Astrocyte (in vitro differentiated cells and primary cell): Measurements from ENCODE around the gene ZNF783. TPM values are rescaled to one million over a fixed set of nuclear protein-coding genes. Genes with fewer than 3 reads are reported as not detected.
A peak's percentile ranks its signal among the peaks of the same experiment; 100 is the strongest.
"Not testable (repeated sequence)": the region's sequence is repeated elsewhere in the genome, so short reads cannot be mapped to it uniquely, and the experiment has no call there.

ENCODE experiments used
- DNase-seq: peaks from one replicate; pipeline ENCODE4 v3.0.0-alpha.2; 2010; ENCODE audit warnings: low read depth
- FAIRE-seq: peaks from 2 replicates; lab custom pipeline; 2011; peaks lifted over from hg19 to GRCh38; lab: Jason Lieb, UNC
- H2AFZ ChIP-seq: 2 replicates; pipeline ENCODE4 v1.6.0; 2012; ENCODE audit warnings: low read depth, low read length, inconsistent platforms
- H3K27ac ChIP-seq: 2 replicates; pipeline ENCODE4 v1.5.1; 2011; ENCODE audit warnings: low read depth, low read length, inconsistent platforms
- H3K27me3 ChIP-seq: 2 replicates; pipeline ENCODE4 v1.6.0; 2011; ENCODE audit warnings: low read length, inconsistent platforms; ENCODE audit not compliant: insufficient read depth
- H3K36me3 ChIP-seq: 2 replicates; pipeline ENCODE4 v1.5.1; 2011; ENCODE audit warnings: low read length, inconsistent platforms; ENCODE audit not compliant: insufficient read depth
- H3K4me1 ChIP-seq: 2 replicates; pipeline ENCODE4 v1.5.1; 2011; ENCODE audit warnings: low read length, inconsistent platforms; ENCODE audit not compliant: insufficient read depth
- H3K4me2 ChIP-seq: 2 replicates; pipeline ENCODE4 v1.6.0; 2012; ENCODE audit warnings: low read length, inconsistent platforms
- H3K4me3 ChIP-seq: 2 replicates; pipeline ENCODE4 v1.5.1; 2011; ENCODE audit warnings: low read depth, mild to moderate bottlenecking, low read length, inconsistent platforms; ENCODE audit not compliant: insufficient read depth
- H3K79me2 ChIP-seq: 2 replicates; pipeline ENCODE4 v1.6.0; 2012; ENCODE audit warnings: mild to moderate bottlenecking, low read length, inconsistent platforms; ENCODE audit not compliant: insufficient read depth
- H3K9ac ChIP-seq: 2 replicates; pipeline ENCODE4 v1.6.0; 2012; ENCODE audit warnings: mild to moderate bottlenecking, low read length, inconsistent platforms
- H3K9me3 ChIP-seq: 2 replicates; pipeline ENCODE4 v1.5.1; 2012; ENCODE audit warnings: low read depth, mild to moderate bottlenecking, low read length, inconsistent platforms; ENCODE audit not compliant: insufficient read depth
- H4K20me1 ChIP-seq: 2 replicates; pipeline ENCODE4 v1.6.0; 2012; ENCODE audit warnings: low read length, inconsistent platforms; ENCODE audit not compliant: insufficient read depth
- H3K27ac Mint-ChIP-seq: one replicate; pipeline ENCODE4 v1.8.0; 2021; ENCODE audit warnings: mild to moderate bottlenecking, mixed read lengths; ENCODE audit not compliant: unreplicated experiment
- H3K27me3 Mint-ChIP-seq: one replicate; pipeline ENCODE4 v1.8.0; 2021; ENCODE audit warnings: low read depth, mixed read lengths; ENCODE audit not compliant: unreplicated experiment
- H3K36me3 Mint-ChIP-seq: one replicate; pipeline ENCODE4 v1.8.0; 2021; ENCODE audit warnings: low read depth, mixed read lengths; ENCODE audit not compliant: unreplicated experiment
- H3K4me1 Mint-ChIP-seq: one replicate; pipeline ENCODE4 v1.8.0; 2021; ENCODE audit warnings: low read depth, mixed read lengths; ENCODE audit not compliant: unreplicated experiment
- H3K4me3 Mint-ChIP-seq: one replicate; pipeline ENCODE4 v1.8.0; 2021; ENCODE audit warnings: mild to moderate bottlenecking, moderate library complexity, mixed read lengths; ENCODE audit not compliant: unreplicated experiment
- H3K9me3 Mint-ChIP-seq: one replicate; pipeline ENCODE4 v1.8.0; 2021; ENCODE audit warnings: mild to moderate bottlenecking, mixed read lengths; ENCODE audit not compliant: unreplicated experiment
- CTCF ChIP-seq: IDR thresholded peaks from 2 replicates; pipeline ENCODE4 v1.5.1; 2011; ENCODE audit warnings: low read depth, mild to moderate bottlenecking, inconsistent platforms, low read length, moderate library complexity; ENCODE audit not compliant: insufficient read depth
- EZH2 ChIP-seq: IDR thresholded peaks from 2 replicates; pipeline ENCODE4 v1.6.1; 2012; ENCODE audit warnings: mild to moderate bottlenecking, low read length, inconsistent platforms; ENCODE audit not compliant: insufficient read depth
- total RNA-seq: library from RNA; stranded (reverse); gene quantifications from 2 replicates; pipeline ENCODE4 v1.2.1, GENCODE V29; 2021

The ZNF783 gene
- total RNA-seq, 1 donor from 2014 or later, result 10.6 TPM

GRCh38 chr7:149320313-149321124 lies 58.5 kb downstream of the ZNF783 start:
- H4K20me1 ChIP-seq, result no peaks in the 10 kb centered on the region
- H3K9me3 ChIP-seq, result no peaks in the 10 kb centered on the region
- no peaks in the 10 kb centered on the region for H3K36me3 ChIP-seq
- Mint-ChIP-seq H3K4me3 (no peak overlapping the region), H3K9me3 (peaks cover 11% of the 10 kb centered on the region), H3K4me1 (no peaks in the 10 kb centered on the region), H3K27me3 (peaks cover 14% of the 10 kb centered on the region), H3K27ac (no peak overlapping the region), H3K36me3 (no peaks in the 10 kb centered on the region)
- no peak overlapping the region for H3K4me3 ChIP-seq
- peak overlapping the region; percentile 67 for H3K4me2 ChIP-seq
- H3K27ac ChIP-seq, result no peak overlapping the region
- DNase-seq, result no peak
- peaks cover 2% of the 10 kb centered on the region for H3K27me3 ChIP-seq
- no peak overlapping the region for H3K9ac ChIP-seq
- H2AFZ ChIP-seq, result no peak overlapping the region
- no peak for TF ChIP-seq CTCF
- TF ChIP-seq EZH2, result no peak
- no peaks in the 10 kb centered on the region for H3K79me2 ChIP-seq
- no peak for FAIRE-seq
- no peaks in the 10 kb centered on the region for H3K4me1 ChIP-seq

- peaks cover 14% of the 10 kb centered on the region for H3K27me3 Mint-ChIP-seq
- not testable (repeated sequence) for H3K9me3 ChIP-seq, H3K36me3 ChIP-seq, H4K20me1 ChIP-seq, DNase-seq, H3K9ac ChIP-seq, H3K27ac ChIP-seq, H3K4me1 Mint-ChIP-seq, H3K27ac Mint-ChIP-seq, FAIRE-seq, H3K79me2 ChIP-seq, H3K27me3 ChIP-seq, H3K4me1 ChIP-seq, H3K36me3 Mint-ChIP-seq, H3K4me3 Mint-ChIP-seq, H3K9me3 Mint-ChIP-seq, H2AFZ ChIP-seq
- H3K4me2 ChIP-seq, result peak overlapping the region; percentile 67
- H3K4me3 ChIP-seq, result peak overlapping the region; percentile 13
These were observed 59.3 kb downstream of the ZNF783 start for GRCh38 chr7:149321125-149321905.

DNA sequence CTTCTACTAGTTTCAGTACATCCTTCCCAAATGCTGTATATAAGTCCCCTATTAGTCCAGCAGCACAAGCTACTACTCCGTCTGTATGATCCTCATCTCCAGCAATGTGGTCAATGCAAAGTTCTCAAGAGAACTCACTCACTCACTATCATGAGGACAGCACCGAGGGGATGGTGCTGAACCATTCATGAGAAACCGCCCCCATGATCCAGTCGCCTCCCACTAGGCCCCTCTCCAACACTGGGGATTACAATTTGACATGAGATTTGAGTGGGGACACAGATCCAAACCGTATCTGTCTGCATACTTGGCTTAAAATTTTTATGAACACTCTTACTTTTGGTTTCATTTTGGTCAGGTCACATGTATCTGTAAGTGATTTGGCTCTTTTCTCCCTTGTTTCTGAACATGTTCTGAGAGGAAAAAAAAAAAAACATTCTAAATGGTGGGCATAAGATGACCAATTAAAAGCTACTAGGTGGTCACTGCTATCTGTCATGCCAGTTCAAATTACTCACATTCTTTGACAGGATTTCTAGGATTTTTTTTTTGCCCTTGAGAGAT lies 60.1 kb downstream of the ZNF783 start:
- DNase-seq (peak; percentile 14), FAIRE-seq (no peak)
- Histone ChIP-seq H3K79me2 (no peaks in the 10 kb centered on the region), H3K27ac (no peak overlapping the region), H3K9me3 (no peaks in the 10 kb centered on the region), H3K4me3 (peak overlapping the region; percentile 13), H4K20me1 (no peaks in the 10 kb centered on the region), H3K27me3 (peaks cover 2% of the 10 kb centered on the region), H3K9ac (no peak overlapping the region), H2AFZ (no peak overlapping the region), H3K36me3 (no peaks in the 10 kb centered on the region), H3K4me2 (peak overlapping the region; percentile 67), H3K4me1 (no peaks in the 10 kb centered on the region)
- no peaks in the 10 kb centered on the region for H3K36me3 Mint-ChIP-seq
- peaks cover 7% of the 10 kb centered on the region for H3K9me3 Mint-ChIP-seq
- no peak overlapping the region for H3K27ac Mint-ChIP-seq
- H3K4me1 Mint-ChIP-seq, result no peaks in the 10 kb centered on the region
- H3K4me3 Mint-ChIP-seq, result no peak overlapping the region
- H3K27me3 Mint-ChIP-seq, result peaks cover 12% of the 10 kb centered on the region
- TF ChIP-seq EZH2 (no peak), CTCF (no peak)
